CD4-positive, alpha-beta T cell treated with Interleukin-15 for 4 hours (primary cell): ENCODE measurements around the gene MTURN.

ENCODE experiments used
- DNase-seq: peaks from one replicate; pipeline ENCODE4 v3.0.0-alpha.2; 2020; ENCODE audit warnings: low spot score

The MTURN gene

DNA sequence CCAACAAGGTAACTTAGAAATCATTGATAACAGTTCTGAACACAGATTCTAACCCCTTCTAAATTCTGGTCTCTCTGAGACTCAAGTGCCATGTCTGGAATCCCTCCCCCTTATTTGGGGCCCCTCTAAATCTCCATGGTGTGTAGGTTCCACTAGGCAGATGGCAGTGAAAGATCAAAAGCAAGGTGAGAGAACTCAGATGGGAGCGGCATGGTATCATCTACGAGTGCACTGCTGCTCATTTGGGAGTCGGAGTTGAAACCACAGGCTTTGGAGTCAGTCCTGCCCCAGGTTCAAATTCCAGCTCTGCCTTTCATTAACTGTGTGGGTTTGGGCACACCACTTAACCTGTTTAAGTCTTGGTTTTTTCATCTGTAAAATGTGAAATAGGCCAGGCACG is 72.6 kb downstream of the MTURN start:
- DNase-seq = no peak

DNA sequence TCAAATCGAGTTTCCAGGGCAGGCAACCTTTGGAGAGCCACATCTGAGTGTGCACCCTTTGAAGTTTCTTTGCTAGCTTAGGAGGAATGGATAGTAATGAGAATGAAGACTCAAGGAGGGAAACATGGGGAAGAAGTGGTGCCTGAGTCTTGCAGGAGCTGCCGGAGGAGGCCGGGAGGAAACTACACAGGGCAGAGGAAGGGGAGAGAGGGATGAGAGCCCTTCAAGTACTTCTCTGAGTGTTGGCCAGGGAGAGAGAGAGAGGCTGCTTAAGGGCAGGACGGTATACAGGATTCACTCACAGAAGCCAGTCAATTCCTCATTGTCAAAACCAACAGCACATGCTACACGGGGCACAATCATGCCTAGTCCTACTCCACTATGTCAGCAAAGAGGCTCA is 75.2 kb downstream of the MTURN start:
- DNase-seq = no peak
